ENCODE measurements around the gene CDH4.

Gene CDH4

DNA sequence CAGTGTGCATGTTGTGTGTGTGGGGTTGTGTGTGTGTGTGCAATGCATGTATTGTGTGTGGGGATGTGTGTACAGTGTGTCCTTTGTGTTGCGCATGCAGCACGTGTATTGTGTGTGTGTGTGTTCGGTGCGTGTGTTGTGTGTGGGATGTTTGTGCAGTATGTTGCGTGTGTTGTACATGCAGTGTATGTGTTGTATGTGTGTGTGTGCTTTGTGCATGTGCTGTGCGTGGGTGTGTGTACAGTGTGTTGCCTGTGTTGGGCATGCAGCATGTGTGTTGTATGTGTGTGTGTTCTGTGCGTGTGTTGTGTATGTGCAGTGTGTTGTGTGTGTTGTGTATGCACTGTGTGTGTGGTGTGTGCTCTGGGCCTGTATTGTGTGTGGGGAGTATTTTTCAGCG, 52.7 kb downstream of the CDH4 start:
- no peak for DNase-seq

DNA sequence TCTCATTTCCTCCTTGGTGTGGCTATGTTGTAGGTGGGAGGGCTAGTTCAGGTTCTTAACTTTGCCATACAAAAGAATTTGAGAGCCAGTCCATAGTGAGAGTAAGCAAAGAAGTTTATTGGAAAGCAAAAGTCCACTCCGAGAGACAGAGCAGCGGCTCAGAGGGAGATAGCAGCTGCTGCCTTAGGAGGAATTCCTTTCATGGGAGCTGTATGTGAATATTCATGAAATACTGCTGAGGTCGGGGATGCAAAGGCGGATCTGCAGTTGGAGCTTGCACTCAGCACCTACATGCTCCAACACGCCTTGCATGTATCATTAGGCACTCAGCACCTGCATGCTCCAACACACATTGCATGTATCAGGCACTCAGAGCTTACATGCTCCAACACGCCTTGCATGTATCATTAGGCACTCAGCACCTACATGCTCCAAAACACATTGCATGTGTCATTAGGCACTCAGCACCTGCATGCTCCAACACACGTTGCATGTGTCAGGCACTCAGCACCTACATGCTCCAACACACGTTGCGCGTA, 54.9 kb downstream of the CDH4 start:
- DNase-seq: no peak

GRCh38 chr20:61307686-61308476, 55.8 kb downstream of the CDH4 start:
- DNase-seq: no peak

DNA sequence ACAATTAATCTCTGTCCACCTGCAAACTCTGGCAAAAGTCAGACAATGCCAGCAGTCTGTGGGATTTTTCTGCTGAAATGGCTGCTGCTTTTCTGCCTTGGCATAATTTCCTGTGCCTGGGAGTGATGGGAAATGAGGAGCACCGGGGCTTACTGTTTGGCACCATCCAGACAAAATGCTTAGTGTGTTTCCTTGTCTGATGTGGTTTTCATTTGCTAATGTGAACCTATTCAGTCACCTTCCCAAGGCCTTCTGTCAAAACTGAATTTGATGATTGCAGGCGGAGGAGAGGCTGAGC, 56.4 kb downstream of the CDH4 start:
- DNase-seq: no peak

DNA sequence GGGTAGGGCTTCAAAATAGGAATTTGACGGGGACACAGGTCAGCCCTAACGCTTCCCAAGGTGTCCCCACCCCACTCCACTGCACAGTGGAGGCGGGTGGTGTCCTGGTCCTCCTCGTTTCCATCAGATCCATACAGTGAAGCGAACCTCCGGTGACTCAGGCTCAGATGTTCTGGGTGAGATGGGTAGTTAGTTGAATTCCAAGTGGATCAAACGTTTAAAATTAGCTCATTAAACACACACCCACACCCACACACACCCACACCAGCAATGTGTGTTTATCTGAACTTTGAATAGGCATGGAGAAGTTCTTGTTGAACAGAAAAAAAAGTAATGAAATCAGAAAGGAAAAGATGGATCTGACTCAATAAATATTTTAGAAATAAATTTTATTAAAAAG, 58.9 kb downstream of the CDH4 start:
- DNase-seq: no peak

DNA sequence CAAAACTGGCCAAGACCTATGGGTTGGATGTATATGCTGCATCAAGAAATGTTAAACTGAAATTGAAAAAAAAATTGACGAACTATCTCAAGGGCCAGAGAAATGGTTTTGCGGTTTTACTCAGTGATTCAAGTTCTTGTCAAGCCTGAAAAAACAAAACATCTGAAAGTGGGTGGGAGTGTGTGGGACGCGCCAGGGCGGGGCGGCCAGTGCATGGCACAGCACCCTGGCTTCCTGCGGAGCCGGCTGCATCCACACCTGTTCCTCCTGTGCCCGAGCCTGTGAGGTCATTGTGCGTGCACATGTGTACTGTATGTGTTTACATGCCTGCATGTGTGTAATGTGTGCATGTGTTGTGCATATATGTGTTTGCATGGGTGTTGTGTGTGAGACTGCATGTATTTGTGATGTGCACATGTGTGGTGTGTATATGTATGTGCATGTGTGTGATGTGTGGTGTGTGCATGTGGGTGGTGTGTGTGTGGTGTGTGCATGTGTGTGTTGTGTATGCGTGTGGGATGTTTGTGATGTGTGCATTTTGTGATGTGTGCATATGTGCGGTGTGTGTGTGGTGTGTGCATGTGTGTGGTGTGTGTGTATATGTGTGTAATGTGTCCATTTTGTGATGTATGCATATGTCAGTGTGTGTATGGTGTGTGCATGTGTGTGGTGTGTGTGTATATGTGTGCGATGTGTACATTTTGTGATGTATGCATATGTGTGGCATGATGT, 59.8 kb downstream of the CDH4 start:
- DNase-seq: no peak

GRCh38 chr20:61312925-61313324, 60.9 kb downstream of the CDH4 start:
- no peak for DNase-seq

DNA sequence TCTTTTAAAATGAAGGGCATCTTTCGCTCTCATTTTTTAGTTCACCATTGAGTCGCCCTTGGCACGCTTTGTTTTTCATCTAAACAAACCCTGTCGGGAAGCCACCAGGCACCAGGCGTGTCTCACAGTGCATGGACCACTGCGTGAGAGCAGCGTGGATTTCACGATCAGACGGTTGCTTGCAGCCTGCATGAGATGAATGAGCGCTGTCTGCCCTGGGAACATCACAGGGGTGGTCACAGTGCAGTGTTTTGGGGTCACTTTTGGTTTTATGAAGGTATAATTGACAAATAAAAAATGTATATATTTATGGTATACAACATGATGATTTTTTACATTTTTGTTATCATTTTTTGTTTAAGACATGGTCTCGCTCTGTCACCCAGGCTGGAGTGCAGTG, 61.3 kb downstream of the CDH4 start:
- no peak for DNase-seq

DNA sequence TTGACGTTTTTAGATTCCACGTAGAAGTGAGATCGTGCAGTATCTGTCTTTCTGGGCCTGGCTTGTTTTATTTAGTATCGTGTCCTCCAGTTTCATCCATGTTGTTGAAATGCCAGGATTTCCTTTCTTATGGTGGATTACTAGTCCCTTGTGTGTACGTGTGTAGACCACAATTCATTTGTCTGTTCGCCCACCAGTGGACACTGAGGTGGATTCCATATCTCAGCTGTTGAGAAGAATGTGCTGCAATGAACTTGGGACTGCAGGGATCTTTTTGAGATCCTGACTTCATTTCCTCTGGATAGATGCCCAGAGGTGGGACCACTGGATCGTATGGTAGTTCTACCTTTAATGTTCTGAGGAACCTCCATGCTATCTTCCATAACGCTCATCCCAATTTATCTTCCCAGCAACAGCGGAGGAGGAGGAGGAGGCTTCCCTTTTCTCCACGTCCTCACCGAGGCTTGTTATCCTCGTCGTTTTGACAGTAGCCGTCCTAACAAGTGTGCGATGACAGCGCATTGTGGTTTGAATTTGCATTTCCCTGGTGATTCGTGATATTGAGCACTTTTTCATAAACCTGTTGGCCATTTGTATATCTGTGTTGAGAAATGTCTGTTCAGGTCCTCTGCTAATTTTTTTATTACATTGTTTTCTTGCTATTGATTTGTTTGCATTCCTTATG, 62.4 kb downstream of the CDH4 start:
- no peak for DNase-seq

GRCh38 chr20:61315319-61315718, 63.3 kb downstream of the CDH4 start:
- DNase-seq: no peak

DNA sequence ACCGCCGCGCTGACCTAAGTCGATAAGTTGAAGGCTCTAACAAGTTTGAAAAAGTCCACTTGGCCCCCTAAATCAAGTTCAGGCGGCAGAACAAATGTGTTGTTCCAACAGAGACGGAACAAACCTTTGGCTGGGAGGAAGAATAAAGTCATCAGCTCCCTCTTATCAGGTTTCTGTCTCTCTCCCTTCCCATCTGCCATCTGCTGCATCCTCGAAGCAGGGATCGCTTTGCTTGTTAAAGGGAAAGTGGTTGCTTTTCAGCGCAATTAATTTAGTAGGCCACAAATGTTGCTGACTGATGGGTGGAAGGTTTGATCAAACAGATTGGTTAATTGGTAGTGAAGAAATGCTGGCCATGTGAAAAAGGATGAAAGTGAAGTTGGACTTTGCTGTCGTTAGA, 64.3 kb downstream of the CDH4 start:
- no peak for DNase-seq

DNA sequence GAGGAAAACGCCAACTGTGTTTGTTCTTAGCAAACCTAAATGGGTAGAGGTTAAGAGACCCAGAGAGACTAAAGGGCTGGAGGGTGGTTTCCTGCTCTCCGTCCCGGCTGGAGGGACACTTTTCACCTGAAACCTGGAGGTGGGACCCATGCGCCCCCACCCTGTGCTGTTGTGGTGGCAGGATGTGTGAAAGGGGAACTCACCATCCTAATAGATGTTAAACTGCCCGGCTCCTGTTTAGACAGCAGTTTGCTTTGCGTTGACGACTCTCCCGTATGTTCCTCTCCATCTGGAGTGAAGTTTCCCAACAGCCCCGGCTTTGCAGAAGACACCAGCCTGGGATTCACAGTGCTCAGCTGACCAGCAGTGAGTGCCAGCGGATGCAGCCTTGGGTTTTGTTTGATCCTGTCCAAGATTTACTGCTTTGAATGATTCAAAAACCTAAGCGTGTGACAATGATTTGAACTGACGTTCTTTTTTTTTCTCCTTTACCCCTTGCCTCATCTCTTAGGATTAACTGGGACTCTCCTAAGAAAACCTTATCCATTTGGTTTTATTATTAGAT, 66.0 kb downstream of the CDH4 start:
- no peak for DNase-seq

GRCh38 chr20:61320691-61321425, 68.8 kb downstream of the CDH4 start:
- no peak for DNase-seq

DNA sequence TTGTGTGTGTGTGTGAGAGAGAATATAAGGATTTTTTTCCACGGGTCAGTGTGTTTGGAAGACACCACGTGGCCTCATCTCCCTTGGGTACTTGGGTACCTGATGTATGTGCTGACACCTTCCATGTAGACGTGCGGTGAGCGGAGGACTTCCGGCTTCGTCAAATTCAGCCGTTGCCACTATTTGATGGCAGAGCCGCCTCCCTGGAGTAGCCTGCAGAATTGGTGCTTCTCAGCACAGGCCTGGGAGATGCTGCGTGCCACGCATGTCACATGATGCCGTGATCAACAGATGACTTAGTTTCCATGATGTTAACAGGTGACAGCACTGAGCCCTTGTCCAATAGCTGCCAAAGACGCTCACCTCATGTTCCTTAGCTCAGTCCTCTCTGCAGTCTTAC, 69.4 kb downstream of the CDH4 start:
- DNase-seq: no peak

GRCh38 chr20:61322151-61322865, 70.2 kb downstream of the CDH4 start:
- DNase-seq: no peak

DNA sequence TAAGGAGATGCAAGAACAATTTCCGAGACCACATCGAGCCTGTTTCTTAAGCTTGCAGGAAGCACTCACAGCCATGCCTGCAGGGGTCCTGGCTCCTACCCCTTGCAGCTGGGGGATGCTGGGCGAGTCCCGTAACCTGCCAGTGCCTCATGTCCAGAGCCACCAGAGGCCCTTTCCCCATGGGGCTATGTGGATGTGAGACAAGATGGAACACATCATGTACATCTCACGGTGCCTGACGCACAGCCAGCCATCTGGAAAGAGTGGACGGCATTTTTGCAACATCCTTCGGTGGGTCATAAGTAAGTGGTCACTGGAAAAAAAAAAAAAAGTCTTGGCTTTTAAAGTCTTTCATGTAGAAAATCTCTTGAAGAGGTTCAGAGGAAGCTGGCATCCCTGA, 72.8 kb downstream of the CDH4 start:
- DNase-seq: no peak

DNA sequence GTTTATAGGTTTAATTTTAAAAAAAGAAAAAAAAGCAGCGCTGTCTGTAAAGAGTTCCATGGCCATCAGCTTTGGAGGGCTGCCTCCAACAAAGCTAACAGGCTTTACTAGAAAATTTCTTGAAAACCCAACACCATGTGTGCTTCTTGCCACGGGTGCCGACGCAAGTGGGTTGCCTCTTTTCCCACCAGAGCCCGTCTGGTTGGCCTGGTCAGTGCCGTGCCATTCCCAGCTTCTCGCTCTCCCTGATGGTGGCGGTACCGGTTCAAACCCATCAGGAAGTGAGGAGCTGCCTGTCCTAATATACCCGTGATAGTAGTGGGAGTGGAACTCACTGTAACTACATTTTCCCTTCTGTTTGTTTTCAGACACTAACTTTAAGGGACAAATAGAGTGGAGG, 73.7 kb downstream of the CDH4 start:
- no peak for DNase-seq

DNA sequence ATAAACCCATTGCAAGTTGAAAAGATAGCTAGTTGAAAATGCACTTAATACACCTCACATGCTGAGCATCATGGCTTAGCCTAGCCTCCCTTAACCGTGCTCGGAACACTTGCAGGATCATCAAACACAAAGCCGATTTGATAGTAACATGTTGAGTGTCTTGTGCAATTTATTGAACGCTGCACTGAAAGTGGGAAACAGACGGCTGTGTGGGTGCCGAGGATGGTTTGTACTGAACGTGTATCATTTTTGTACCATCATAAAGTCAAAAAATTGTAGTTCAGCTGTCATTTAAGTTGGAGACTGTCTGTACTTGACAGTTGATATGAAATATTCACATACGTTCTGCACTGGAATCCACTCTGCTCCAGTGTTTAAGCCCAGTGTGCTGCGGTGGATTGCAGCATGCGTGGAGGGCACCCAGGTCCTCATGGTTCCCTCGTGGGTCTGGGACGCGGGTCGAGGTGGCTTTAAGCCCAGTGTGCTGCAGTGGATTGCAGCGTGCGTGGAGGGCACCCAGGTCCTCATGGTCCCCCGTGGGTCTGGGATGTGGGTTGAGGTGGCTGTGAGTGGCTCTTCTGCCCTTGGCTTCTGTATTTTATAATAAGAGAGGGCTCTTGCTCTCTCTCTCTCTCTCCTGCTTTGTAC, 77.0 kb downstream of the CDH4 start:
- no peak for DNase-seq

GRCh38 chr20:61330441-61330840, 78.4 kb downstream of the CDH4 start:
- DNase-seq: no peak

DNA sequence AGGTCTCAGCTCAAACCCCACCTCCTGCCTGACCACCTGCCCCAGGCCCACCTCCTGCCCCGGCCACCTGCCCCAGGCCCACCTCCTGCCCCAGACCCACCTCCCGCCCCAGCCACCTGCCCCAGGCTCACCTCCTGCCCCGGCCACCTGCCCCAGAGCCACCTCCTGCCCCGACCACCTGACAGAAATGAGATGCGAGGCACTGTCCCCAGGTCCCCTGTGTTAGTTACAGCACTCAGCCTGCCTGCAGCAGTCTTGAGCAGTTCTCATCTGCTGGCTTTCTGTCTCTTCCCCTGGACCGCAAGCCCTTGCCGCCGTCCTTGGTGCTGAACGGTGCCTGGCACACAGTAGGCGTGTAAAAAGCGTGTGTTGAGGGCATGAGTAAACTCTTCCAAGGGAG, 79.5 kb downstream of the CDH4 start:
- DNase-seq: no peak
